A549 (cell line): ENCODE results near the gene SRCIN1.

Source experiments
- CTCF ChIP-seq: fragments of >200 bp; sonication (Bioruptor Twin); formaldehyde crosslinking; IDR thresholded peaks from 3 replicates; pipeline ENCODE4 v1.5.1; 2016
- EHF ChIP-seq: fragments of 250-450 bp; sonication (Bioruptor Pico); IDR thresholded peaks from 2 replicates; pipeline ENCODE4 v1.5.0; 2020; ENCODE audit warnings: mild to moderate bottlenecking
- ESRRA ChIP-seq: fragments of 150-350 bp; IDR thresholded peaks from 2 replicates; pipeline ENCODE4 v1.6.1; 2014; ENCODE audit warnings: mild to moderate bottlenecking, low read length, borderline replicate concordance
- MAX ChIP-seq: IDR thresholded peaks from 2 replicates; pipeline ENCODE4 v1.6.1; 2012
- POLR2A ChIP-seq: IDR thresholded peaks from 2 replicates; pipeline ENCODE4 v1.6.1; 2012; ENCODE audit warnings: mild to moderate bottlenecking, low read length
- REST ChIP-seq: fragments of 200-600 bp; sonication (generic); IDR thresholded peaks from 2 replicates; pipeline ENCODE4 v1.6.1; 2016; ENCODE audit warnings: antibody characterized with exemption, mild to moderate bottlenecking, moderate library complexity

DNA sequence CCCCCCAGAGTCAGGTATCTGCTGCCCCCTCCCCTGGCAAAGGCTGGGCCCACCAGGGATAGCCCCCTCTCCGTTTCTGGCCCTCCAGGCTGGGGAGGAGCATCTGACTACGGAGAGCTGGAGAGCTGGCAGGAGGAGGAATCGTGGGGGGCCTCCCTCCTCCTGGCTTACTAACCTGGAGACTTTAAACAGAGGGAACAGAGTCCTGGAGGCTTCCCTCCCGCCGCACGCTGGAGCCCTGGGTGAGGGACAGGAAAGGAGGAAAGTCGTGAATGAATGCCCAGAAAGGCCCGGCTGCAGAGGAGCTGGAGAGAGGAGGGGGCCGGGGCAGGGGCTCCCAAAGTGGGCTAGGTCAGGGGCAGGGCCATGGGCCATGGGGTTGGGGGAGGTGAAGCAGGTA, 9.9 kb downstream of the SRCIN1 start:
- no peak for TF ChIP-seq EHF (CRISPR knock-in tag)
- no peak for TF ChIP-seq CTCF
- TF ChIP-seq MAX: no peak
- no peak for TF ChIP-seq ESRRA
- TF ChIP-seq REST: no peak
- TF ChIP-seq POLR2A: no peak
